ENCODE results near the gene EXOC6B. TPM values are rescaled to one million over a fixed set of nuclear protein-coding genes. Genes with fewer than 3 reads are reported as not detected.

Gene EXOC6B
- total and polyA plus RNA-seq, 2 of the 8 experiments (the other 6 are each of a cell fraction or from before 2014, with no cell fraction given), result 13.5 to 33.0 TPM

DNA sequence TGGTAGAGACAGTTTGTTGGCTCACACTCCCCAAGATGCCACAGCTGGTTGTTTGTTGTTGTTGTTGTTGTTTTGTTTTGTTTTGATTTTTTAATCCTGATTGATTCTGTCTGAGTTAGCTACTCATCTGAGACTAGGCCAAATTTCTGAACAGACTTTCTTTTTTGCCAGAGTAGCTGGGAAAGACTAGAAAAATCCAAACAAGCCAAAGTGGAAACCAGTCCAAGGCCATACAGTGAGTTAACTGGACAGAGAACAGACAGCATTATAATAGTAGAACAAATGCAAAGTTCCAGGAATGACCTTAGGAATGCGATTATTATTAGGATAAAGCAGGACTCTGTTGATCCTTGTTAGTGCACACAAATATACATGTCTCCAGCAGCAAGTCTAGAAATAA is 634.4 kb downstream of the EXOC6B start:
- POLR2A ChIA-PET (ENCODE audit: partially characterized antibody), result no interaction called here
- Histone ChIP-seq H4K5ac (ENCODE audit: insufficient read length, low read depth, low read length) (no peak overlapping the region), H2BK15ac (ENCODE audit: low read length) (no peak overlapping the region), H4K20me1 (replicated peaks in 1 of 2; ENCODE audit: control insufficient read depth in 1 of 2, insufficient read depth in 2 of 2, low read length in 2 of 2) (no peaks in the 10 kb centered on the region), H3K79me2 (ENCODE audit: control insufficient read depth in 1 of 2, insufficient read depth in 2 of 2, low read length in 2 of 2) (no peaks in the 10 kb centered on the region), H2BK120ac (replicated peaks; ENCODE audit: low read depth, low read length) (no peak overlapping the region), H3K56ac (replicated peaks; ENCODE audit: insufficient read length, low read depth, low read length) (no peak overlapping the region), H2BK20ac (ENCODE audit: low read length) (no peak overlapping the region), H2AK5ac (ENCODE audit: low read depth, low read length) (no peak overlapping the region), H3K4me3 (ENCODE audit: extremely low read depth in 1 of 4, insufficient read depth in 2 of 4, low read depth in 3 of 4, low read length in 4 of 4) (no peak overlapping the region), H4K8ac (ENCODE audit: extremely low read depth, insufficient read depth, low read length) (no peak overlapping the region), H3K79me1 (ENCODE audit: low read depth, low read length) (no peaks in the 10 kb centered on the region), H3K27ac (ENCODE audit: low read depth, low read length) (no peak overlapping the region), H2BK5ac (ENCODE audit: low read depth, low read length) (no peak overlapping the region), H3K27me3 (replicated peaks in 1 of 4; ENCODE audit: control insufficient read depth in 3 of 4, extremely low read depth in 1 of 4, insufficient read depth in 3 of 4, low read length in 3 of 4) (no peaks in the 10 kb centered on the region), H3K23ac (ENCODE audit: insufficient read length) (no peak overlapping the region), H3K14ac (ENCODE audit: insufficient read length) (no peak overlapping the region), H3K9ac (replicated peaks in 1 of 4; ENCODE audit: extremely low read depth in 1 of 4, low read depth in 3 of 4, low read length in 3 of 4) (no peak overlapping the region), H2BK12ac (ENCODE audit: low read depth, low read length) (no peak overlapping the region), H3K9me3 (ENCODE audit: insufficient read depth in 2 of 2, low read depth in 1 of 2, low read length in 1 of 2) (no peaks in the 10 kb centered on the region), H3K36me3 (ENCODE audit: control insufficient read depth in 2 of 4, insufficient read depth in 4 of 4, low read length in 3 of 4) (no peaks in the 10 kb centered on the region), H3K4ac (replicated peaks; ENCODE audit: insufficient read length, low read depth, low read length) (no peak overlapping the region), H2AFZ (ENCODE audit: low read length) (no peak overlapping the region), H3K23me2 (ENCODE audit: low read depth, low read length) (no peaks in the 10 kb centered on the region), H3K4me2 (ENCODE audit: insufficient read depth in 1 of 2, low read depth in 2 of 2, low read length in 2 of 2) (no peak overlapping the region), H3K4me1 (replicated peaks in 1 of 4; ENCODE audit: control insufficient read depth in 3 of 4, insufficient read depth in 4 of 4, low read length in 3 of 4) (no peaks in the 10 kb centered on the region), H4K91ac (replicated peaks; ENCODE audit: insufficient read length, low read length) (no peak overlapping the region), H3K18ac (ENCODE audit: extremely low read depth, low read length) (no peak overlapping the region)
- DNase-seq (ENCODE audit: low read depth in 1 of 2, low spot score in 2 of 2) (no peak), FAIRE-seq (no peak)
- 90% methylated on average over 1 of the region's 1 CpG; no CpG with 5 or more reads in 1 of the 2 experiments for WGBS, 2 experiments (ENCODE audit: extremely low coverage in 1 of 2, insufficient coverage in 1 of 2, insufficient read length in 1 of 2, insufficient replicate concordance in 2 of 2, low coverage in 1 of 2, low lambda C conversion rate in 2 of 2, missing lambda C conversion rate in 1 of 2)
- CTCF ChIA-PET (ENCODE audit: partially characterized antibody), result no interaction called here
- TF ChIP-seq MAFK (IDR thresholded peaks at IDR 0.05; ENCODE audit: low read depth, low read length) (no peak), KDM4A (IDR thresholded peaks at IDR 0.05; ENCODE audit: low read depth, low read length, severe bottlenecking) (no peak), BRCA1 (IDR thresholded peaks at IDR 0.05; ENCODE audit: low read depth, low read length) (no peak), HDAC2 (IDR thresholded peaks at IDR 0.05; ENCODE audit: borderline replicate concordance in 1 of 2, low read depth in 2 of 2, low read length in 2 of 2) (no peak), RBBP5 (IDR thresholded peaks at IDR 0.05; ENCODE audit: borderline replicate concordance, low read depth, low read length) (no peak), JUN (IDR thresholded peaks at IDR 0.05; ENCODE audit: low read depth, low read length) (no peak), SP4 (IDR thresholded peaks at IDR 0.05; ENCODE audit: low read length) (no peak), SP2 (IDR thresholded peaks at IDR 0.05; ENCODE audit: low read length) (no peak), GABPA (IDR thresholded peaks at IDR 0.05; ENCODE audit: borderline replicate concordance, insufficient read depth, low read length) (no peak), NRF1 (IDR thresholded peaks at IDR 0.05; ENCODE audit: low read depth, low read length) (no peak), RXRA (IDR thresholded peaks at IDR 0.05; ENCODE audit: insufficient read depth, low read depth, low read length) (no peak), SIRT6 (IDR thresholded peaks at IDR 0.05; ENCODE audit: low read length) (no peak)
- TF ChIP-seq, protein P1, sequence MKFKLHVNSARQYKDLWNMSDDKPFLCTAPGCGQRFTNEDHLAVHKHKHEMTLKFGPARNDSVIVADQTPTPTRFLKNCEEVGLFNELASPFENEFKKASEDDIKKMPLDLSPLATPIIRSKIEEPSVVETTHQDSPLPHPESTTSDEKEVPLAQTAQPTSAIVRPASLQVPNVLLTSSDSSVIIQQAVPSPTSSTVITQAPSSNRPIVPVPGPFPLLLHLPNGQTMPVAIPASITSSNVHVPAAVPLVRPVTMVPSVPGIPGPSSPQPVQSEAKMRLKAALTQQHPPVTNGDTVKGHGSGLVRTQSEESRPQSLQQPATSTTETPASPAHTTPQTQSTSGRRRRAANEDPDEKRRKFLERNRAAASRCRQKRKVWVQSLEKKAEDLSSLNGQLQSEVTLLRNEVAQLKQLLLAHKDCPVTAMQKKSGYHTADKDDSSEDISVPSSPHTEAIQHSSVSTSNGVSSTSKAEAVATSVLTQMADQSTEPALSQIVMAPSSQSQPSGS (IDR thresholded peaks at IDR 0.05; ENCODE audit: low read length), result no peak
